Omental fat pad (tissue), 4 donors: ENCODE measurements around the gene PKM. TPM values are rescaled to one million over a fixed set of nuclear protein-coding genes. Genes with fewer than 3 reads are reported as not detected.

Source experiments
- ATAC-seq: fragments of 150-250 bp; one replicate; pipeline ENCODE4 v1.9.1; 2016; ENCODE audit warnings: mild to moderate bottlenecking, moderate library complexity; ENCODE audit not compliant: low FRiP score
- DNase-seq: peaks from one replicate; pipeline ENCODE4 v3.0.0-alpha.2; 2019; ENCODE audit warnings: low spot score
- total RNA-seq, 4 donors: library from RNA; depleted of rRNA; stranded (reverse); fragments of >200 nt; gene quantifications; one replicate each; pipeline ENCODE4 v1.1.0, GENCODE V29; 2016
- TF ChIP-seq, protein P1 (sequence below), 3 donors: fragments of 450-650 bp; IDR thresholded peaks; one replicate each; pipeline ENCODE4 v1.5.1; 2016 to 2017; ENCODE audit warnings: antibody characterized with exemption in 3 of 3, mild to moderate bottlenecking in 3 of 3, moderate library complexity in 2 of 3

PKM gene
- total RNA-seq, 4 donors from 2014 or later: 200 to 534 (median 205) TPM

DNA sequence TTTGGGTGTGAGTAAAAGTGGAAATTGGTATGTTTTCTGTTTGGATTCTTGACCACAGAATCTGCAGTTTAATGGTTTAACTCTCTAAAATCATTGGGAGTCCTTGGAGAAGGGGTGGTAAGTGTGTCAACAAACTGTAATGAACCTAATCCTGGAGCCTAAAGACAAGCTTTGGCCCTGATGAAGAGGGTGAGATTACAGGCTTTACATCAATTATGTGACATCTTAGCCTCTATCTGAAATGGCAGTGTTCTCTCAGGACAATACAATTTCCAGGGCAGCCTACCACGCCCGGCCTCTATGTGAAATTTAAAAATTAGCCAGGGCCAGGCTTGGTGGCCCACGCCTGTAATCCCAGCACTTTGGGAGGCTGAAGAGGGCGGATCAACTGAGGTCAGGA, 4.3 kb upstream of the PKM start:
- TF ChIP-seq, protein P1, sequence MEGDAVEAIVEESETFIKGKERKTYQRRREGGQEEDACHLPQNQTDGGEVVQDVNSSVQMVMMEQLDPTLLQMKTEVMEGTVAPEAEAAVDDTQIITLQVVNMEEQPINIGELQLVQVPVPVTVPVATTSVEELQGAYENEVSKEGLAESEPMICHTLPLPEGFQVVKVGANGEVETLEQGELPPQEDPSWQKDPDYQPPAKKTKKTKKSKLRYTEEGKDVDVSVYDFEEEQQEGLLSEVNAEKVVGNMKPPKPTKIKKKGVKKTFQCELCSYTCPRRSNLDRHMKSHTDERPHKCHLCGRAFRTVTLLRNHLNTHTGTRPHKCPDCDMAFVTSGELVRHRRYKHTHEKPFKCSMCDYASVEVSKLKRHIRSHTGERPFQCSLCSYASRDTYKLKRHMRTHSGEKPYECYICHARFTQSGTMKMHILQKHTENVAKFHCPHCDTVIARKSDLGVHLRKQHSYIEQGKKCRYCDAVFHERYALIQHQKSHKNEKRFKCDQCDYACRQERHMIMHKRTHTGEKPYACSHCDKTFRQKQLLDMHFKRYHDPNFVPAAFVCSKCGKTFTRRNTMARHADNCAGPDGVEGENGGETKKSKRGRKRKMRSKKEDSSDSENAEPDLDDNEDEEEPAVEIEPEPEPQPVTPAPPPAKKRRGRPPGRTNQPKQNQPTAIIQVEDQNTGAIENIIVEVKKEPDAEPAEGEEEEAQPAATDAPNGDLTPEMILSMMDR (IDR thresholded peaks at IDR 0.05): no peak
- ATAC-seq (no peak), DNase-seq (no peak)

DNA sequence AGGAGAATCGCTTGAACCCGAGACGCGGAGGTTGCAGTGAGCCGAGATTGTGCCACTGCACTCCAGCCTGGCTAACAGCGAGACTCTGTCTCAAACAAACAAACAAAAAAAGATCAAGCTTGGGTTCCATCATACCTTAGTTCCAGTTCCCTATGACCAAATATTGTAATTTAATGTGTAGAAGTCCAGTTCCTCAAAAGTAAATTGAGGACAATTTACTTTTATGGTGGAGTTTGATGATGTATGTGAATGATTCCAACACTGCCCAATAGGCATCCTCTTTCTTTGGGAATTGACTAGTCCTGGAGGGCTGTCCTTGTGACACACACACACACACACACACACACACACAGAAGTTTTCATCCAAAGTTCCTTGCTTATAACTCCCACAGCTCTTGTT, 2.8 kb upstream of the PKM start:
- ATAC-seq: no peak

DNA sequence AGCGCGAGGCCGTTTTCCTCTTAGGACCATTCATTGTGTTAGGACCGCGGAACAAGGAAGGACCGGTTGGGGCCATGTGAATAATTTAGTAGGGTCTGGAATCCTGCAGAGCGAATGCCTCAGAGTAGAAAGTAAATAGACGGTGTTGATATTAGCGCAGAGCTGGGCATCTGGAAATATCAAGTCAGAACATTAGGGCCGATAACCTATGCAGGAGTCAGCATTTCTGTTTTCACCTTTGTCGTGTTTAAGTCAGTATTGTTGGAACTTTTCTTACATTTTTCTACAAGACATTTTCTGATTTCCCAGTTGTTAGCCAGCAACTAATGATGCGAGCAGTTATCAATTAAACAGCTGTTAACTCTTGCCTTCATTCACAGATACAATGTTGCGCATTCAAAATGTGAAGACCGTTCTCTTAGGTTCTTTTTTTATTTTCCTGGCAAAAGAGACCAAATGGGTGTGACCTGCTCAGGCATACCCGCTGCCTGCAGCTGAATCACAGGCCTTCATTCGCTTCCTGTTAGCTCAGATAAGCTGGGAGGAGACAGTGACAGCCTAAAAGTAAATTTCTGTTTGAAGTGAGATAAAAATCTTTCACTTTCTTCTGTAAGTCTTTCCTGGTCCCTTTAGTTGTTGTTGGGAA, 966 bp upstream of the PKM start:
- DNase-seq (no peak), ATAC-seq (peak; percentile 30)
- TF ChIP-seq, protein P1 (IDR thresholded peaks at IDR 0.05): no peak

More for the DNA sequence above, 2.8 kb upstream of the PKM start:
- no peak for DNase-seq
- TF ChIP-seq, protein P1 (IDR thresholded peaks at IDR 0.05): no peak

DNA sequence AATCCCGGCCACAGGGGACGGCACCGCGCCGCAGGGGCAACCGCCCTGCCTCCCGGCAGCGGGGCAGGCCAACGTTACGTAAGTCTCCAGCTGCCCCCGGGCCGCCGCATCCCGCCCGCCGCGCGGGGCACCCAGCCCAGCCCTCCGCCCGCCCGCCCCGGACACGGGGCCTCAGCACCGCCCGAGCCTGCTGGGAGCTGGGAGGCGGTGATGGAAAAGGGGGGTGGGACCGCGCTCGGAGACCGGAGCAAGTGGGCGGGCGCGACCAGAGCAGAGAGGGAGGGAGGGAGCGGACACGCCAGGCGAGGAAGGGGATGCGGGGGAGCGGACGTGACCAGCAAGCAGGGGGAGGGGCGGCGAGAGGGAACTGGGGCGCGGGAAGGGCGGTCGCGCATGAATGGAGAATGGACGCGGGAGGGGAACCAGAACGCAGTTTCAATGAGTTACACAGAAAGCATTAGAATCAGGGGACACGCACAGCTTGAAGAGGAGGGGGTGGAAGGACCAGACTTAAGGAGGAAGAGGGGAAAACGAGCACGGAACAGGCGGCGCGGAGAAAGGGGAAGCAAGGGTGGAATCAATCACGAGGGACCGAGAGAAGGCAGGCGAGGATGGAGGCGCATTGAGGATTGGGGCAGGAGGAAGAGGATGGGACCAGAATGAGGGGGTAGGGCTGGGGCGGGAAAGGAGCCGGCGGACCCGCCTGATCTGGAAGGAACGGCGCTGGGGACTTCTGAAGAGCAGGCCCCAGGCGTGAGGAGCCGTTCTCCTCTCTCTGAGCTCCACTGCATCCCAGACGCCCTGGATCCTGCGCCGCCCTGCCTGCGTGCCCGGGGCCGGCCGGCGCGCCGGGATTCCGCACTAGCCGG, 559 bp downstream of the PKM start:
- DNase-seq: peak; percentile 89

DNA sequence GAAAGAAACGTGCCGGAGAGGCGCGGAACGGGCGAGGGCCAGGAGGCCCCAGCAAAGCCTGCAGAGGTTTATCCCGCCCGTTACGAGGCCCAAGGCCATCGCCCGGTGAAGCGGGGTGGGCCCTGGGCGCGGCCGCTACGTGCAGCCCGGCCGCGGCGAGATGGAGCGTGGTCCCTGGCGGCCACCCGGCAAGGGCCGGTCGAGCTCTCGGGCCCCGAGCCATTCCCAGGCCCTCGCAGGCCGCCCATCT, 1.1 kb downstream of the PKM start:
- no peak for ATAC-seq
- TF ChIP-seq, protein P1 (IDR thresholded peaks at IDR 0.05): no peak

More for the DNA sequence above, 559 bp downstream of the PKM start:
- ATAC-seq: peak; percentile 68
- TF ChIP-seq, protein P1 (IDR thresholded peaks at IDR 0.05): no peak

DNA sequence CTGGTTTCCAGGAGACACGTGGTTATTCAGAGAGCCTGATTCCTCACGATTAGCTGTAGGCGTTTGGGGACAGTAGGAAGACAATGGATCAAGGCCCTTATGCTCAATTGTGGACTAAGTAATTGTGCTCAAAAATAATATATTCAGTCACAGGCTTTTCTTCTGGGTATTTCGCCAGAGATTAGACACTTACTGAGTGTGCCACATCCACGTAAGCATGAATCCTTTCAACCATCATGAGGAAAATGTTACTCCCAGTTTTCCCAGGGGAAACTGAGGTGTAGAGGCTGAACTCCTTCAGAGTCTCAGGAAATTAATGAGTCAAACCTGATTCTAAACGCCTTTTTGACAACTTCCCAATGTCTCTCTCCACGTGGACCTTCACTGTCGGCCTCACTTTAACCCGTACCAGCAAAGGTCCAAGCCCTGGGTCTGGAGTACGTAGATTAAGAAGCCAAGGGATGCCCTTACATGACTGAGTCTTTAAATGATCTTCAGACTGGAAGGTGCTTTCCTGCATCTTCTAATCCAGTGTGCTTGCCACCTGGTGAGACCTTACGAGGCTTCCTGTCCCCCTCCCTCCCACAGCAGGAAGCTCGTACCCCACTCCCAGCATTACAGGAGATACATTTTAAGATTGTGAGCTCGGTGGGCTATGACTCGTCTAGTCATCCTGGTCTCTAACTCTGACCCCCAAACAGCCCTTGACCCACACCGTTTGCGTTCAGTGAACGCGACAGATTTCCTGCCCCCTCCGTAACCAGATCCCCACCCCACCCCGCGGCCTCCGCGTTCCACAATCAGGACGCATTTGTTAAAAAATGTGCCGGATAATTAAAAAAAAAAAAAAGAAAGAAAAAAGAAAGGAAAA, 1.7 kb downstream of the PKM start:
- TF ChIP-seq, protein P1 (IDR thresholded peaks at IDR 0.05): no peak
- ATAC-seq (no peak), DNase-seq (no peak)

More for the DNA sequence above, 1.1 kb downstream of the PKM start:
- DNase-seq: no peak
